Measurements from ENCODE around the gene MOB2.

MOB2 gene

GRCh38 chr11:1484695-1485503 is 1.7 kb downstream of the MOB2 start:
- no peak for DNase-seq

DNA sequence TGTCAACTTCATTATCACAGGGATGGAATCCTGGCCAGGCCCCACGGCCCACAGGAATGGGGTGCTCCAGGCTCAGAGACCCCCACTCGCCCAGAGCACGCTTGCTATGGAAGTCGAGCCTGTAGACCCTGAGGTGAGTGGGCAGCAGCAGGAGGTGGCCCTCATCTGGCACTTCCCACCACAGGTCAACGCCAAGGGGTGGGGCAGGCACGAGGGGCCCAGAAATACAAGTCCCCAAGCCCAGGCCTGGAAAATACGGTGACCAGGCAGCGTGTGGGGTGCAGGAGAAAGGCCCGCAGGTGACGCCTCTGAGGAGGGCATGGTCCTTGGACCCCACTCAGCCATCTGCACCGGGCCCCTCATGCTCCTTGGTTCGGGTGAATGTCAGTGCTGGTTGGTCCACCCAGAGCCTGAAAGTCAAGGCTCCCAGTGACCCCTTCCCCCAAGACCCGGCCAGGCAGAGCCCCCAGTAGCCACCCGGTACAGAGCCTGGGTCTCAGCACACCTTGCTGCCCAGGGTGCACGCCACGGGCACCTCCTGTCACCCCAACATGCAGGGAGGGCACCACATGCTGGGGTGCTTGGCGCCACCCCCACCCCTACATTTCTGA is 2.4 kb downstream of the MOB2 start:
- DNase-seq: no peak

GRCh38 chr11:1483445-1483961 is 3.1 kb downstream of the MOB2 start:
- DNase-seq: no peak

- DNase-seq: no peak
These were observed 3.8 kb downstream of the MOB2 start for GRCh38 chr11:1482581-1483444.

DNA sequence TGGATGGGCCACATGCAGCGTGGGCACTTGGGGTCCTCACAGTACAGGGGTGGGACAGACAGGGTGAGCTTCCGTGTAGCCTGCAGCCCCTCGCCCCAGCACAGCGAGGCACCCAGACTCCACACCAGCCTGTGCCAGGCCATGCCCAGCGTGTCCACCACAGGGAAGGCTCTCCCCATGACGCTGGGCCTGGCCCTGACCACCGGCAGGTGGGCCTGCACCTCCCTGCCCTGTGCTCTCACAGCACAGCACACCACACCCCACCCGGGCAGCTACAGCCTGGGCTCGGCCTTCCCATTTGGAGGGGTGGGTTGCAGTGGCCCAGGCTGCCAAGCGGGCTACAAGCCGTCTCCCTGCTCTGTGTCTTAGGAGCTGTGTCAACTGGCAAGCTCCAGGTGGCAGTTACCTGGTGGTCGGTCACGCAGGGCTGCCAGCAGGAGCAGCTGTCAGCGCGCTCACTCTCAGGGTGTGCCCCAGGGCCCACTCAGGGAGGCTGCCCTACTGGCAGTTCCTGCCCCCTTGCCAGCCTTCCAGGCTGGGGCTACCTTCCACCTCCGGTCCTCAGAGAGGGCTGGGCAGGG is 4.6 kb downstream of the MOB2 start:
- no peak for DNase-seq

- no peak for DNase-seq
These were observed 5.1 kb downstream of the MOB2 start for GRCh38 chr11:1481483-1481825.

- DNase-seq: no peak
These were observed 5.8 kb downstream of the MOB2 start for GRCh38 chr11:1480555-1481482.

DNA sequence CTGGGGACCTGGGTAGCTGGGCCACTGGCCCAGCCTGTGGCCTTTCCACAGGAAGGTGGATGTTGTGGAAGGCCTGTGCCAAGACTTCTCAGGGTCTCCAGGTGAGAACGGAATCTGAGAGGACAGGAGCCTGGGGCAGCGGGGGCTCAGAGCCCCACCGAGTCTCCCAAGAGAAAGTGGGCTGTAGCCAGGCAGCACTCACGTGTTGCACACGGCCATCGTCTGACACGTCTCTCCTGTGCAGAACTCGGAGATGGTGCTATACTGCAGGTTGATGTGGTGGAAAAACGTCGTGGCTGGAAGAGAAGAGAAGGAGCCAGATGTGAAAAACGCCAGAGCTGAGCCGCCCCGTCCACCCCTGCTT is 6.4 kb downstream of the MOB2 start:
- no peak for DNase-seq

GRCh38 chr11:1479678-1480118 is 6.9 kb downstream of the MOB2 start:
- DNase-seq: no peak

GRCh38 chr11:1479006-1479677 is 7.4 kb downstream of the MOB2 start:
- DNase-seq: no peak

- no peak for DNase-seq
These were observed 8.0 kb downstream of the MOB2 start for GRCh38 chr11:1478544-1478943.

- DNase-seq: no peak
These were observed 8.6 kb downstream of the MOB2 start for GRCh38 chr11:1478011-1478410.

DNA sequence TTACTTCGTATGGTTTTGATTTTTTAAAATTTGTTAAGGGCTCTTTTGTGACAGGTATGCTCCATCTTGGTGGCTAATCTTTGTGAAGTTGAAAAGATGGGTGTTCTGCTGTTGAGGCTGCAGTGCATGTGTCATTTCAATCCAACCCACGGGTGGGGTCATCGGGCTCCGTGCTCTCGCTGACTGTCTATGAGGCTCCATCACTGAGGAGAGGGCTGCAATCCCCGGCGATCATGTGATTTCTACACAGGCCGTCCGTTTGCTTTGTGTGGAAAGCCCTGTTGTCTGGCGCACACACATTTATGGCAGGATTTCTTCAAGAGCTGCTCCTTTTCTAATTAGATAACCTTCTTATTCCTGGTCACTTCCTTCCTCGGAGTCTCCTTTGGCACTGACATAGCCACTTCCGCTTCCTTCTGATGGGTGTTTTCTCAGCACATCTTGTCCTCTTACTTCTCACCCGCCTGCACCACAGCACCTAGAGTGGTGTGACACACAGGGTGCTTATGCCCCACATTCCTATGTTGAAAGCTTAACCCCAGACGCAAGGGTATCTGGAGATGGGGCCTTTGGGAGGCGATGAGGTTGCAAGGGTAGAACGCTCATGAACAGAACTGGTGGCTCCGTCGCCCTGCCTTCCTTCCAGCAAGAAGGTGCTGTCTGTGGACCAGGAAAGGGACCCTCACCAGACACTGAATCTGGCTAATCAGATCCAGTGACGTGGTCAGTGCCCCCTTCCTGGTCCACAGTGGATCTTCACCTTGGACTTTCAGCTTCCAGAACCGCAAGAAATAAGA is 9.4 kb downstream of the MOB2 start:
- DNase-seq: no peak

- DNase-seq: no peak
These were observed 10.7 kb downstream of the MOB2 start for GRCh38 chr11:1475841-1476240.

DNA sequence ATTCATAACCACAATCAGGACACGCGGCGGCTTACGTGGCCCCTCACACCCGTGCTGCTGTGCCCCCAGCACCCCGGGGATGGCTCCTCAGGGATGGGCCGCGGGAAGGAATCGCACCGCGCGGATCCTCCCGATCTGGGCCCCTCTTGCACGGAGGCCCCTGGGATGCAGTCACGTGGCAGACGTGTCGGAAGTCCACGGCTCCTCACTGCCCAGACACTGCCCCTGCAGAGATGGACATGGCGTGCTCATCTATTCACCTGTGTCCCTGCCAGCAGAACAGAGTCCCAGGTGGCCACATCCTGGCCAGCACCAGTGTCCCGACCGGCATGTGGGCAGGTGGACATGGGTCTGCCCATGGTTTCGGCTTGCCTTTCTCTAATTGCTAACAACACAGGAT is 12.8 kb downstream of the MOB2 start:
- no peak for DNase-seq

- no peak for DNase-seq
These were observed 13.5 kb downstream of the MOB2 start for GRCh38 chr11:1473011-1473628.

GRCh38 chr11:1472180-1473005 is 14.2 kb downstream of the MOB2 start:
- DNase-seq: no peak

DNA sequence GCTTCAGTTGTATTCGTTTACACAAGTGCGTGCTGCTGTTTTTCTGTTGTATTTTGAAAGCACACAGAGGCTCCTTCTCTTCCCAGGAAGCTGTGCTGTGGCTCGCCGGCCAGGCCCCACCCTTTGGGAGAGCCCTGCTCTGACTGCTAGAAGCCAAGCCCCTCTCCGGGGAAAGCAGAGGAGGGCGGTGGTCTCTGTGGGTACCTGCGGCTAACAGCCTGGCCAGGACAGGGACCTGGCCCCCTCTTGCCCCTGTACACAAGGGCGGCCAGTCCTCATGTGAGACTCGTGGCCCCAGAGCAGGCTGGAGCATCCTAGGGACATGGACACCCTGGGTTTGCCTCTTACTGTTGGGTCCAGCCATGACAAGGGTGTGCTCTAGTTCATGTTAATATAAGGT is 14.8 kb downstream of the MOB2 start:
- no peak for DNase-seq
